ENCODE results near the gene ABCG1.

Gene ABCG1

GRCh38 chr21:42229676-42230075 lies 10.7 kb downstream of the ABCG1 start:
- intact Hi-C loops (cut with DNase I): no loop called here

GRCh38 chr21:42230178-42230577 lies 11.2 kb downstream of the ABCG1 start:
- intact Hi-C loops (cut with DNase I): no loop called here

More at GRCh38 chr21:42229676-42230075, 10.7 kb downstream of the ABCG1 start:
- DNase-seq: no peak

GRCh38 chr21:42230636-42231035 lies 11.7 kb downstream of the ABCG1 start:
- intact Hi-C loops (cut with DNase I): no loop called here

More at GRCh38 chr21:42230178-42230577, 11.2 kb downstream of the ABCG1 start:
- DNase-seq: no peak

DNA sequence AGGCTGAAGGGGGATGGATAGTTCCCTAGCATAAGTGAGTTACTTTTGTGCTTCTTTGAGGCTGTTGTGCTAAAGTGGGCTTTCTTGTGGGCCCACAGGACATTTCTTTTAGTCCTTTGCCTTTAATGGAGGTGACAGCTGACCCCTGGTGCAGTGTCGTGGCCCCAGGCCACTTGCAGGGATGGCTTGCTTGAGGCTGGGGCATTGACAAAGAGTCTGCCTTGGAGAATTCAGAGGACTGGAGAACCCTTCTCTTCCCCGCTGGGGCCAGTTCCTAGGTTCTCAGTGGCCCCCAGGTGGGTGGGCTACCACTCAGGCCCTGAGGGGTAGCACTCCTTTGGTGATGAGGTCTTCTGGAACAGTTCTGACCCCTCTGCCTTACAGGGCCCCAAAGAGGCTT lies 12.8 kb downstream of the ABCG1 start:
- peak in 1 of 10 donors; percentile 25 for DNase-seq
- intact Hi-C loops (cut with DNase I): no loop called here

More at GRCh38 chr21:42230636-42231035, 11.7 kb downstream of the ABCG1 start:
- DNase-seq: peak in 1 of 10 donors; percentile 47

DNA sequence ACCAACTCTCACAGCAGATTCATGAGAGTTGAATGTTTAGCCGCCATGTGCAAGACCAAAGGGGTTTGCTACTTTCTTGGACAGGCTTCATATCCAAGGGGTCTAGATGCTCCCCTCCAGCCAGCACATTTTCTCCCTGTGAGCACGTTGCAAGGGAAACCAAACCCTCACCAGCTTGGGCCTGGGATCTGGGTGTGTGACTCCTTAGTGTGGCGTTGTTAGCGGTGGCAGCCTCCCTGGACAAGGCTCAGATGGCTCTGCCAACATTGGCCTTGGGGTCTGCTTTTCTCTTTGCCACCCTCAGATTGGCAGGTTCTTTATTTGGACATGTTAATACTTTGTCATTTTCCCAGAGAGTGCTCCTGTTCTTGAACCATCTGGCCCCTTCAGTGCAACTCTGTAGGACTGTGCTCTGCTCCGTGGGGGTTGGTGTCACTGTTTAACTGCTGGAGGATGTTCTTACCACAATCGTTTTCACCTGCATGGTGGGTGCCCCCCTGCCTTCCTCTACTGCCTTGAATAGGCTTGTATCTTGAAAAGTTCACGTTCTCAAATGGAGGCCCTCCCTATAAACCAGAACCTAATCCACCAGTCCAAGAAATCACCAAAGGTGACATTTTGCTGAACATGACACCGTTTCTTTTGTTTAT lies 13.4 kb downstream of the ABCG1 start:
- peak in 1 of 10 donors; percentile 26 for DNase-seq
- intact Hi-C loops (cut with DNase I): no loop called here

GRCh38 chr21:42233067-42233961 lies 14.4 kb downstream of the ABCG1 start:
- DNase-seq: peak in 4 of 10 donors; percentile 31 to 91 (median 60)
- intact Hi-C loops (cut with DNase I): no loop called here

DNA sequence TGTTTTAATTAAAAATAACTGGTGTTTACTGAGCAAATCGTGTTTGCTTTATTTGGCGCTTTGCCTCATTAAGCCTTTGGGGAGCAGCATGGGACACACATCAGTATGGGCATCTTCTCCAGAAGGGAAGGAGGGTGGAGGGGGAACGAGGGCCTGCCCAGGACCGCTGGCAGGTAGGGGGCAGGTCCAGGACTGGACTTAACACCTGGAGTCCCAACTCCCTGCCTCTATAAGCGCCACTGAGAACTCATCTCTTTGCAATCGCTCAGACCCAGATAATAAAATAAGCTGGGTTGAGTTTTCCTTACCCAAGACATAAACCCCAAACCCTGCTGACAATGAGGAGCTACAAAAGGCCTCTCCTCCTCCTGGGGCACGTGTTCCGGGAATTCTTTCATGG lies 15.1 kb downstream of the ABCG1 start:
- DNase-seq: peak in 2 of 10 donors; percentile 33 to 71
- intact Hi-C loops (cut with DNase I): no loop called here

- DNase-seq: peak in 9 of 10 donors; percentile 55 to 97 (median 78)
- intact Hi-C loops (cut with DNase I): no loop called here
These were observed 15.7 kb downstream of the ABCG1 start for GRCh38 chr21:42234464-42235241.

DNA sequence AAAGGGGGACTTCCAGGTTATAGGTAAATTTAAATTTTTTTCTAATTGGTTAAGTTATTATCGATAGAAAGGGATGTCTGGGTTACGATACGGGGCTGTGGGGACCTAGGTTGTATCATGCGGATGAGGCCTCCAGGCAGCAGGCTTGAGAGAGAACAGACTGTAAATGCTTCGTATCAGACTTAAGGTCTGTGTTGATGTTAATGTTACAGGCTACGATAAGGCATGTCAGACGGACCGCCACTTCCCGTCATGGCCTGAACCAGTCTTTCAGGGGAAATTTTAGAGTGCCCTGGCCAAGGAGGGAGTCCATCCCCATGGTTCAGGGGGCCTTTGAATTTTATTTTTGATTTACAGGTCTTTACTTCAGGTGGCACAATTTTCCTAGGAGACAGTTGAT lies 16.7 kb downstream of the ABCG1 start:
- DNase-seq: peak in 2 of 10 donors; percentile 5 to 45
- intact Hi-C loops (cut with DNase I): no loop called here

GRCh38 chr21:42236014-42236413 lies 17.1 kb downstream of the ABCG1 start:
- peak in 3 of 10 donors; percentile 45 to 72 (median 59) for DNase-seq
- intact Hi-C loops (cut with DNase I): no loop called here

- intact Hi-C loops (cut with DNase I): no loop called here
- peak in 1 of 10 donors; percentile 31 for DNase-seq
These were observed 17.8 kb downstream of the ABCG1 start for GRCh38 chr21:42236693-42237092.

GRCh38 chr21:42237161-42237560 lies 18.2 kb downstream of the ABCG1 start:
- intact Hi-C loops (cut with DNase I): no loop called here
- peak in 2 of 10 donors; percentile 41 to 52 for DNase-seq

DNA sequence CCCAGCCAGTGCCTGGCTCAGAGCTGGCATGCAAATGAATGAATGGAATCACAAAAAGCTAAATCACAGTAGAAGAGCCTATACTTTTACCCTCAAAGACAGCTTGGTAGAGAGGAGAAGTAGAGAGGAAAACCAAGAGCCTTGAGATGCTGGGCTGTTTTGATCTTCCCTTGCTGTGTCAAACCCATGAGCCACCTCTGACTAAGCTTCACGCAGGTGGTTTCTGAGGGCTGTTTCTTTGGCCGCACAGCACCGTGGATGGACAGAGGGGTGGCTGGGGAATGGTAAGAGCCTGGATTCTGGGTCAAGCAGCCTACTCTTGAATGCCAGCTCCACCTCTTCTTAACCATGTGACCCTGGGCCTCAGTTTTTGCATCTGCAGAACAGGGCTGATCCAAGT lies 18.6 kb downstream of the ABCG1 start:
- peak in 3 of 10 donors; percentile 10 to 55 (median 22) for DNase-seq
- intact Hi-C loops (cut with DNase I): no loop called here

- peak in 2 of 10 donors; percentile 4 to 46 for DNase-seq
- intact Hi-C loops (cut with DNase I): no loop called here
These were observed 19.4 kb downstream of the ABCG1 start for GRCh38 chr21:42238185-42238934.

DNA sequence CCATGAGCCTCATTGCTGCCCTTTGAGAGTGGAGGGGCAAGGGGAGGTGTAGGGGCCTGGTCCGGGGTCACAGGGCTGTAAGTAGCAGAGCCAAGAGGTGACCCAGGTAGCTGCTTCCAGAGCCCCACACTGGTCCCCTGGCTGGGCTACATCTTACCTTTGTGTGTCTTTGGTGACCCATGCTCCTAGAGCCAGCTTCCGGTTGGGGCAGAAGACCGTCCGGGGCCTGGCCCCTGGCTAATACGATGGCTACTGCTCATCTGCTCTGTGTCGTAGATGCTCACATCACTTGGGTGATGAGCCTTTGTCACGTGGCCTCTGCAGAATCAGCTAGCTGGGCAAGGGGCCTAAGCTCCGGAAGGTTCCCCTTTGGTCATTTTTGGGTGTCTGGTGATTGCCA lies 20.6 kb downstream of the ABCG1 start:
- DNase-seq: peak in 3 of 10 donors; percentile 11 to 72 (median 57)
- intact Hi-C loops (cut with DNase I): no loop called here

GRCh38 chr21:42239973-42240372 lies 21.0 kb downstream of the ABCG1 start:
- intact Hi-C loops (cut with DNase I): no loop called here
- peak in 3 of 10 donors; percentile 17 to 55 (median 35) for DNase-seq

DNA sequence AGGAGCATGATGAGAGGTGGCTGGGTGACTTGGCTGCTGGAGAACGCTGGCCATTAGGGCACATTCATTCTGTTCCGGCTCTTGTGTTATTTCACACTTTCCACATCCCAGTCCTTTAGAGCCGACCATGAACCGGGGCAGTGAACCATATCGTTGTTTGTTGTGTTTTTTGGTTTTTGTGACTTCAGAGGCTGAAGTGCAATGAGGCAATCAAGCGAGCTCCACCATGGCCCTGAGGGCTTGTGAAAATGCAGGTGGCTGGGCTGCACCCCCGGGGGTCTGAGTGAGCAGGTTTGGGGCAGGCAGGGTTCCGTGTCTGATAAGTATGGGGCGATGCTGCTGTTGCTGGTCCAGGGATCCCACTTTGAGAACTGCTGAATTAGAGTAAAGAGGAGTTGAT lies 23.7 kb downstream of the ABCG1 start:
- peak in 3 of 10 donors; percentile 24 to 62 (median 35) for DNase-seq

GRCh38 chr21:42243026-42243425 lies 24.1 kb downstream of the ABCG1 start:
- intact Hi-C loops (cut with DNase I): no loop called here
- DNase-seq: peak in 2 of 10 donors; percentile 29 to 62

More for the DNA sequence above, 23.7 kb downstream of the ABCG1 start:
- intact Hi-C loops (cut with DNase I): no loop called here

DNA sequence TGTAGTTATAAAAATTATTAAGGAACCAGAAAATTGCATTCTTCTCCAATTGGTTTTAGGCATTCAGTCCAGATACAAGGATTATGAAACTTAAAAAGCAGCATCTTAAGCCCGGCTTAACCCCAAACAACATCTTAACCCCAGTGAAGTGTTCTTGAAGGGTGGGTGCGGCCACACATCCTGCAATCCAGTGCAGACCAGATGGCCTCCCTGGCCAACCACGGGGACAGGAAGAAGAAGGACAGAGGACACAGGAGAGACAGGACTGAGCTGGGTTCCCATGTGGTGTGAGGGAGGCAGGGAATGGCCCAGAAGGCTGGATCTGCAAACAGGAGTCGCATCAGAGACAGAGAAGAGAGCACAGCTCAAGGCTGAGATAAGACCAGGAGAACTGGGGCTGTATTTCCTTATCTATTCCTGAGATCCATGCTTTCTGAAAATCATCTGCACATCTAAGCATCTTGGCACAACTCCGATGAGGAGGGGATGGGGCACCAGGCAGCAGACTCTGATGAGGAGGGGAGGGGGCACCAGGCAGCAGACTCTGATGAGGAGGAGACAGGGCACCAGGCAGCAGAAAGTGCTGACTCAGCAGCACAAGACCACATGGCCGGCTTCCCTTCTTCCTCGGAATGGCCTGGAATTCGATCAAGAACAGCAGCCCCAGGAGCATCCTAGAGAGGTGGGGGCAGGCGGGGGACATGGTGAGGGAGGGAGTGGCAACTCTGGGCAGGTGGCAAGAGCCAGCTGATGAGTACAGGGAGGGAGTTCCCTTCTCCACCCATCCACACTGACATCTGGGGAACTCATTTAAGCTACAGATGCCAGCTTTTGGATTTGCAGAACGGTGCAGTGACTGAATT lies 26.6 kb downstream of the ABCG1 start:
- DNase-seq: peak in 4 of 10 donors; percentile 53 to 87 (median 60)

More for the DNA sequence above, 26.6 kb downstream of the ABCG1 start:
- intact Hi-C loops (cut with DNase I): no loop called here

All from posterior cingulate gyrus (tissue), 11 donors.